Ovary (tissue), 3 donors: ENCODE results near the gene ANKK1.

Source experiments
- EP300 ChIP-seq: sonication (generic); formaldehyde crosslinking; IDR thresholded peaks from one replicate; pipeline ENCODE4 v1.6.1; 2017; ENCODE audit warnings: antibody characterized with exemption
- POLR2A ChIP-seq: fragments of 450-650 bp; IDR thresholded peaks from one replicate; pipeline ENCODE4 v1.6.1; 2017; ENCODE audit warnings: antibody characterized with exemption, mild to moderate bottlenecking, moderate library complexity
- TF ChIP-seq, protein P1 (sequence below), 3 donors: fragments of 450-650 bp in 2 of 3; fragments of 200-600 bp in 1 of 3; IDR thresholded peaks; one replicate each; pipeline versions ENCODE4 v1.5.1 to v1.8.0; 2016 to 2022; ENCODE audit warnings: antibody characterized with exemption in 3 of 3, mild to moderate bottlenecking in 1 of 3
- donor health status: DM: no; HTN: no; CAD: no.

GRCh38 chr11:113349528-113349927, 38.1 kb upstream of the ANKK1 start:
- TF ChIP-seq, protein P1, sequence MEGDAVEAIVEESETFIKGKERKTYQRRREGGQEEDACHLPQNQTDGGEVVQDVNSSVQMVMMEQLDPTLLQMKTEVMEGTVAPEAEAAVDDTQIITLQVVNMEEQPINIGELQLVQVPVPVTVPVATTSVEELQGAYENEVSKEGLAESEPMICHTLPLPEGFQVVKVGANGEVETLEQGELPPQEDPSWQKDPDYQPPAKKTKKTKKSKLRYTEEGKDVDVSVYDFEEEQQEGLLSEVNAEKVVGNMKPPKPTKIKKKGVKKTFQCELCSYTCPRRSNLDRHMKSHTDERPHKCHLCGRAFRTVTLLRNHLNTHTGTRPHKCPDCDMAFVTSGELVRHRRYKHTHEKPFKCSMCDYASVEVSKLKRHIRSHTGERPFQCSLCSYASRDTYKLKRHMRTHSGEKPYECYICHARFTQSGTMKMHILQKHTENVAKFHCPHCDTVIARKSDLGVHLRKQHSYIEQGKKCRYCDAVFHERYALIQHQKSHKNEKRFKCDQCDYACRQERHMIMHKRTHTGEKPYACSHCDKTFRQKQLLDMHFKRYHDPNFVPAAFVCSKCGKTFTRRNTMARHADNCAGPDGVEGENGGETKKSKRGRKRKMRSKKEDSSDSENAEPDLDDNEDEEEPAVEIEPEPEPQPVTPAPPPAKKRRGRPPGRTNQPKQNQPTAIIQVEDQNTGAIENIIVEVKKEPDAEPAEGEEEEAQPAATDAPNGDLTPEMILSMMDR (IDR thresholded peaks at IDR 0.05): no peak
- TF ChIP-seq POLR2A (no peak), EP300 (no peak)
